ENCODE measurements around the gene CASP10. TPM values are rescaled to one million over a fixed set of nuclear protein-coding genes. Genes with fewer than 3 reads are reported as not detected.
"Not testable (repeated sequence)": the region's sequence is repeated elsewhere in the genome, so short reads cannot be mapped to it uniquely, and the experiment has no call there.

The CASP10 gene
- total and polyA plus RNA-seq, 4 donors = 8.9 to 74.4 (median 16.7) TPM

DNA sequence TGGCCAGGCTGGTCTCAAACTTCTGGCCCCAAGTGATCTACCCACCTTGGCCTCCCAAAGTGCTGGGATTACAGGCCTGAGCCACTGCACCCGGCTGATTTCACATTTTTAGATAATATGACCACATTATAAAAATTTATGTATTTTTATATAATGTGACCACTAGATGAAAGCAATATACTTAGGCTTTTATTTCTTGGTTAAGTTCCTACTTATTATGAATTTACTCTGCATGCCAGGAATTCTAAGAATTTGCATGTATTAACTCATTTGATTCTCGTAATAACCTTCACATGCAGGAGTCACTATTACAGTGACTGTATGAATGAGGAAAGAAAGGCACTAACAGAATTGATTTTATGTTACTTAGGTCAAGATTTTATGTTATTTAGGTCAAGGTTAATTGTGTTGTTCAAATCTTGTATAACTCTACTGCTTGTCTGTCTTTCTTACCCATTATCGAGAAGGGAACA lies 51.8 kb downstream of the CASP10 start:
- 49 to 55% methylated on average over 3 of the region's 3 CpGs for WGBS, 2 donors
- DNase-seq = no peak
- H3K4me3 ChIP-seq = no peak overlapping the region
- H3K9ac ChIP-seq (ENCODE audit: insufficient read depth in 1 of 2, low read length in 2 of 2) = no peak overlapping the region
- no peaks in the 10 kb centered on the region for H3K36me3 ChIP-seq (ENCODE audit: control insufficient read depth in 4 of 4, insufficient read depth in 4 of 4, low read length in 4 of 4)
- no peaks in the 10 kb centered on the region for H3K27me3 ChIP-seq (ENCODE audit: control insufficient read depth in 3 of 3, insufficient read depth in 3 of 3, low read length in 2 of 3)
- H3K4me1 ChIP-seq (ENCODE audit: control insufficient read depth in 5 of 5, insufficient read depth in 5 of 5, low read length in 5 of 5) = peaks cover 0 to 32% (median 11%) of the 10 kb centered on the region in 5 donors
- TF ChIP-seq, protein P1, sequence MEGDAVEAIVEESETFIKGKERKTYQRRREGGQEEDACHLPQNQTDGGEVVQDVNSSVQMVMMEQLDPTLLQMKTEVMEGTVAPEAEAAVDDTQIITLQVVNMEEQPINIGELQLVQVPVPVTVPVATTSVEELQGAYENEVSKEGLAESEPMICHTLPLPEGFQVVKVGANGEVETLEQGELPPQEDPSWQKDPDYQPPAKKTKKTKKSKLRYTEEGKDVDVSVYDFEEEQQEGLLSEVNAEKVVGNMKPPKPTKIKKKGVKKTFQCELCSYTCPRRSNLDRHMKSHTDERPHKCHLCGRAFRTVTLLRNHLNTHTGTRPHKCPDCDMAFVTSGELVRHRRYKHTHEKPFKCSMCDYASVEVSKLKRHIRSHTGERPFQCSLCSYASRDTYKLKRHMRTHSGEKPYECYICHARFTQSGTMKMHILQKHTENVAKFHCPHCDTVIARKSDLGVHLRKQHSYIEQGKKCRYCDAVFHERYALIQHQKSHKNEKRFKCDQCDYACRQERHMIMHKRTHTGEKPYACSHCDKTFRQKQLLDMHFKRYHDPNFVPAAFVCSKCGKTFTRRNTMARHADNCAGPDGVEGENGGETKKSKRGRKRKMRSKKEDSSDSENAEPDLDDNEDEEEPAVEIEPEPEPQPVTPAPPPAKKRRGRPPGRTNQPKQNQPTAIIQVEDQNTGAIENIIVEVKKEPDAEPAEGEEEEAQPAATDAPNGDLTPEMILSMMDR (IDR thresholded peaks at IDR 0.05; ENCODE audit: control extremely low read depth, extremely low read depth) = no peak
- no peaks in the 10 kb centered on the region for H3K9me3 ChIP-seq (ENCODE audit: control insufficient read depth in 4 of 4, insufficient read depth in 3 of 4, low read length in 3 of 4)
- no peak overlapping the region for H3K27ac ChIP-seq (ENCODE audit: low read depth in 1 of 2, low read length in 1 of 2)
- ATAC-seq (ENCODE audit: insufficient read depth, low FRiP score) = no peak

DNA sequence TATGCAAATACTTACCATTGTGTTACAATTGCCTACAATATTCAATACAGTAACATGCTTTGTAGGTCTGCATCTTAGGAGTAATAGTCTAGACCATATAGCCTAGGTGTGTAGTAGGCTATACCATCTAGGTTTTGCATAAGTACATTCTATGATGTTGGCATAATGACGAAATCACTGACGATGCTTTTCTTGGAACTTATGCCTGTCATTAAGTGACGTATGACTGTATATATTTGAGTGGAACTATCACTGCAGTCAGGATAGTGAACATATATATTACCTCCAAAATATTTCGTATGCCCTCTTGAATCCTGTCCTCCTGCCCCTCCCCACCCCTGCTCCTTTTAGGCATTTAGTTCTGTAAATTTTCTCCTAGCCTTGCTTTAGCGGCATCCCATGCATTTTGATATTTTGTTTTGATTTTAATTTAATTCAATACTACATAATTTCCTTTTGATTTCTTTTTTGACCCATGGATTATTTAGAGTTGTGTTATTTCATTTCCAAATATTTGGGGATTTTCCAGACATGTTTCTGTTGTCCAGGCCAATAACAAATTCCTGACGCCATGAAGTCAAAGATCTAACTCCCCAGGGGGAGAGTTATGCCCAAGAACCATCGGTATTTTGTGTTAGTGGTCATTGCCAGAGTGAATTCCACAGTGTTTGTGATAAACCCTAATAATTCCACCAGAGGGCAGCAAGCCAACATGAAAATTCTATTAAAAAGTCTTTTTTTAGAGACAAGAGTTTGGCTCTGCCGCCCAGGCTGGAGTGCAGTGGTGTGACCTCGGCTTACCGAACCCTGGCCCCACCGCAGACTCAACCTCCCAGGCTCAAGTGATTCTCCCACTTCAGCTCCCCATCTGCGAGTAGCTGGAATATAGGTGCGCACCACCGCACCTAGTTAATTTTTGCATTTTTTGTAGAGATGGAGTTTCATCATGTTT lies 53.2 kb downstream of the CASP10 start:
- DNase-seq (peak; percentile 75 to 96 (median 95)), ATAC-seq (ENCODE audit: insufficient read depth, low FRiP score) (peak; percentile 24)
- TF ChIP-seq, protein P1 (IDR thresholded peaks at IDR 0.05; ENCODE audit: control extremely low read depth, extremely low read depth) = peak; percentile 65
- Histone ChIP-seq H3K4me3 (no peak overlapping the region), H3K27me3 (ENCODE audit: control insufficient read depth in 3 of 3, insufficient read depth in 3 of 3, low read length in 2 of 3) (no peaks in the 10 kb centered on the region), H3K27ac (ENCODE audit: low read depth in 1 of 2, low read length in 1 of 2) (peak overlapping the region in 1 of 2 donors; percentile 81), H3K36me3 (ENCODE audit: control insufficient read depth in 4 of 4, insufficient read depth in 4 of 4, low read length in 4 of 4) (no peaks in the 10 kb centered on the region), H3K4me1 (ENCODE audit: control insufficient read depth in 5 of 5, insufficient read depth in 5 of 5, low read length in 5 of 5) (peaks cover 0 to 32% (median 11%) of the 10 kb centered on the region in 5 donors), H3K9me3 (ENCODE audit: control insufficient read depth in 4 of 4, insufficient read depth in 3 of 4, low read length in 3 of 4) (no peaks in the 10 kb centered on the region), H3K9ac (ENCODE audit: insufficient read depth in 1 of 2, low read length in 2 of 2) (no peak overlapping the region)
- 24 to 27% methylated on average over 14 of the region's 14 CpGs for WGBS, 2 donors

DNA sequence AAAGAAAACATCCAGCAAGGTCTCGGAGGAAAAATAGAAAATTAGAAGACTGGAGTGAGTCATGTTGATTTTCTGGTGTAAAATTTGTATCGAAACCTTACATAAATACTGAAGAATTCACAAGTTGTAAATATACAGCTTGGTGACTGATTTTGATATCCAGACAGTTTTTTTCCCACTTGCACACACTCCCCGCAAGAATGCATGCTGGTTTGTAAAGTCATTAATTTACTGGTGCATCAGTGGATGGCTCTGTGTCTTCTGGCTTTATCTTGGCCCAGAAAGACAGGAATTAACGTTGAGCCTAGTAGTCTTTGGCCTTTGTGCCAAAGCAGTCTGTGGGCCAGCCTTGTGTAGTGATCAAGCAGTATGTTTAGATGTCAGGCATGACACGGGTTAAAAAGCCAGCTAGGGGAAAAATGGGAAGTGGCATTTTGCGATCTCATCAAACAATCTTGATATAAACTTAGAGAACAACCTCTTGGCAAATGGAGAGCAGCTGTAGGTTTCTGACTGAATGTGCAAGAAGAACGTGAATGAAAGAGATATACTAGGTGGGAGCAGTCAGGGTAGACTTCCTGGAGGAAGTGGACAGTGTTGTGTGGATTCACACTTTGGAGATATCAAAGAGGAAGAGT lies 54.7 kb downstream of the CASP10 start:
- Histone ChIP-seq H3K27ac (ENCODE audit: low read depth in 1 of 2, low read length in 1 of 2) (peak overlapping the region in 1 of 2 donors; percentile 53), H3K4me3 (no peak overlapping the region), H3K9ac (ENCODE audit: insufficient read depth in 1 of 2, low read length in 2 of 2) (no peak overlapping the region), H3K27me3 (ENCODE audit: control insufficient read depth in 3 of 3, insufficient read depth in 3 of 3, low read length in 2 of 3) (no peaks in the 10 kb centered on the region), H3K4me1 (ENCODE audit: control insufficient read depth in 5 of 5, insufficient read depth in 5 of 5, low read length in 5 of 5) (peaks cover 0 to 19% (median 5%) of the 10 kb centered on the region in 5 donors), H3K36me3 (ENCODE audit: control insufficient read depth in 4 of 4, insufficient read depth in 4 of 4, low read length in 4 of 4) (no peaks in the 10 kb centered on the region), H3K9me3 (ENCODE audit: control insufficient read depth in 4 of 4, insufficient read depth in 3 of 4, low read length in 3 of 4) (no peaks in the 10 kb centered on the region)
- TF ChIP-seq, protein P1 (IDR thresholded peaks at IDR 0.05; ENCODE audit: control extremely low read depth, extremely low read depth) = no peak
- DNase-seq = no peak
- no peak for ATAC-seq (ENCODE audit: insufficient read depth, low FRiP score)
- WGBS, 2 donors = 49 to 58% methylated on average over 7 of the region's 7 CpGs

DNA sequence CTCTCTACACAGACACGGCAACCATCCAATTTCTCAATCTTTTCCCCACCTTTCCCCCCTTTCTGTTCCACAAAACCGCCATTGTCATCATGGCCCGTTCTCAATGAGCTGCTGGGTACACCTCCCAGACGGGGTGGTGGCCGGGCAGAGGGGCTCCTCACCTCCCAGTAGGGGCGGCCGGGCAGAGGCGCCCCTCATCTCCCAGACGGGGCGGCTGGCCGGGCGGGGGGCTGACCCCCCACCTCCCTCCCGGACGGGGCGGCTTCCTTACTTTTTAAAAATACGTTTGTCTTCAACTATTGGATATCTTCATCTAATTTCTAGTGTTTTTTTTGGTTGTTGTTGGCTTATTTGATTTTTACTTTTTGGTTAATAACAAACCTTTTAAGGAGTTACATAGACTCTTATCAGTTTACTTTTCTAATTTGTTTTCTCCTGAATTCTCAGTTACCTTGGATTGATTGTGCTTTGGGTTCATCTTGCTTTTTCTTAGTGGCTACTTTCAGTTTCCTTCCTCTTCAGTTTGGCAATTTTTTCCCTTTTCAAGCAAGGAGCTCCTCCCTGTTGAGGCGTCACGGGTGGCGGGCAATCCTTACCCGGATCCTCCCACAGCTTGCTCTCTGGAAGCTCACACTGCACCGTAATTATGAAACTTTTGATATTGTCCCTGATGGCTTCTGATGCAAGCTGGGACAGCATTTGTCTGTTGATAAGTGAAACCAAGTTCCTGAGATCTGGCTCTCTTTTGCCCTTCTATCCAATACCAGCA lies 56.4 kb downstream of the CASP10 start:
- H3K36me3 ChIP-seq (ENCODE audit: control insufficient read depth in 4 of 4, insufficient read depth in 4 of 4, low read length in 4 of 4); DNase-seq; H3K4me3 ChIP-seq; H3K9ac ChIP-seq (ENCODE audit: insufficient read depth in 1 of 2, low read length in 2 of 2); H3K27me3 ChIP-seq (ENCODE audit: control insufficient read depth in 3 of 3, insufficient read depth in 3 of 3, low read length in 2 of 3); H3K9me3 ChIP-seq (ENCODE audit: control insufficient read depth in 4 of 4, insufficient read depth in 3 of 4, low read length in 3 of 4): not testable (repeated sequence)
- Histone ChIP-seq H3K27ac (ENCODE audit: low read depth in 1 of 2, low read length in 1 of 2) (peak overlapping the region in 1 of 2 donors; percentile 74), H3K4me1 (ENCODE audit: control insufficient read depth in 5 of 5, insufficient read depth in 5 of 5, low read length in 5 of 5) (peaks cover 0 to 15% (median 3%) of the 10 kb centered on the region in 5 donors)
- 66 to 80% methylated on average over 20 to 21 of the region's 21 CpGs for WGBS, 2 donors
- peak; percentile 42 for ATAC-seq (ENCODE audit: insufficient read depth, low FRiP score)
